PC-3 (cell line): ENCODE results near the gene CDK14.

ENCODE experiments used
- EZH2 ChIP-seq: fragments of 300-600 bp; sonication (generic); IDR thresholded peaks from one replicate; pipeline ENCODE4 v1.6.1; 2017; ENCODE audit warnings: antibody characterized with exemption, mild to moderate bottlenecking, low read length; ENCODE audit not compliant: unreplicated experiment
- TF ChIP-seq, protein P1 (sequence below): fragments of 300-600 bp; sonication (generic); conservative IDR thresholded peaks from 2 replicates; pipeline ENCODE4 v1.5.1; 2017; ENCODE audit warnings: antibody characterized with exemption, low read depth, mild to moderate bottlenecking, low read length

DNA sequence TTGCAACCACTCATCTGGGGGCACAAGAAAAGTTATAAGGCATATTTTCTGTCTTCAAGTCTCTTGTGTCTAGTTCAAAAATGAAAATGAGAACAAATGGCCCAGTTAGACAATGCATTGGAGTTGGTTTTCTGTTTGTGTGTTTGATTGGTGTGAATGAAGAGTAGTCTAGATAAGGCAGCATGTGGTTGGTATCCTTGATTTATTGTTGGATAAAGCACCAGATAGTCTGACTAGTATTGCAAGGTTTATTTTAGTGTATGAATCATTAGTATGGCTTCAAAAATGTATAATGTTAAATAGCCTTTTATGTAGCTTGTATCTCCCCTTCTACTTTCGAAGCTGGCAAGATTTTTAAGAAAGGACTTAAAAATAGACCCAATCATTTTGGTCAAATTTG lies 237.3 kb downstream of the CDK14 start:
- TF ChIP-seq, protein P1, sequence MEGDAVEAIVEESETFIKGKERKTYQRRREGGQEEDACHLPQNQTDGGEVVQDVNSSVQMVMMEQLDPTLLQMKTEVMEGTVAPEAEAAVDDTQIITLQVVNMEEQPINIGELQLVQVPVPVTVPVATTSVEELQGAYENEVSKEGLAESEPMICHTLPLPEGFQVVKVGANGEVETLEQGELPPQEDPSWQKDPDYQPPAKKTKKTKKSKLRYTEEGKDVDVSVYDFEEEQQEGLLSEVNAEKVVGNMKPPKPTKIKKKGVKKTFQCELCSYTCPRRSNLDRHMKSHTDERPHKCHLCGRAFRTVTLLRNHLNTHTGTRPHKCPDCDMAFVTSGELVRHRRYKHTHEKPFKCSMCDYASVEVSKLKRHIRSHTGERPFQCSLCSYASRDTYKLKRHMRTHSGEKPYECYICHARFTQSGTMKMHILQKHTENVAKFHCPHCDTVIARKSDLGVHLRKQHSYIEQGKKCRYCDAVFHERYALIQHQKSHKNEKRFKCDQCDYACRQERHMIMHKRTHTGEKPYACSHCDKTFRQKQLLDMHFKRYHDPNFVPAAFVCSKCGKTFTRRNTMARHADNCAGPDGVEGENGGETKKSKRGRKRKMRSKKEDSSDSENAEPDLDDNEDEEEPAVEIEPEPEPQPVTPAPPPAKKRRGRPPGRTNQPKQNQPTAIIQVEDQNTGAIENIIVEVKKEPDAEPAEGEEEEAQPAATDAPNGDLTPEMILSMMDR = no peak
- TF ChIP-seq EZH2 = no peak
